ES-I3 (cell line): Measurements from ENCODE around the gene PSAP.

Source experiments
- H3K36me3 ChIP-seq: 2 replicates; pipeline ENCODE4 v1.6.1; 2013; ENCODE audit warnings: mild to moderate bottlenecking, low read length, control low read depth, moderate library complexity; ENCODE audit not compliant: insufficient read depth
- H3K4me1 ChIP-seq: 2 replicates; pipeline ENCODE4 v1.6.1; 2013; ENCODE audit warnings: mild to moderate bottlenecking, control low read depth, low read length; ENCODE audit not compliant: insufficient read depth
- H3K9ac ChIP-seq: 2 replicates; pipeline ENCODE4 v1.6.1; 2013; ENCODE audit warnings: low read depth, mild to moderate bottlenecking, low read length, moderate library complexity
- H3K9me3 ChIP-seq: 2 replicates; pipeline ENCODE4 v1.6.1; 2013; ENCODE audit warnings: mild to moderate bottlenecking, low read length, moderate library complexity; ENCODE audit not compliant: control insufficient read depth, insufficient read depth

PSAP gene

DNA sequence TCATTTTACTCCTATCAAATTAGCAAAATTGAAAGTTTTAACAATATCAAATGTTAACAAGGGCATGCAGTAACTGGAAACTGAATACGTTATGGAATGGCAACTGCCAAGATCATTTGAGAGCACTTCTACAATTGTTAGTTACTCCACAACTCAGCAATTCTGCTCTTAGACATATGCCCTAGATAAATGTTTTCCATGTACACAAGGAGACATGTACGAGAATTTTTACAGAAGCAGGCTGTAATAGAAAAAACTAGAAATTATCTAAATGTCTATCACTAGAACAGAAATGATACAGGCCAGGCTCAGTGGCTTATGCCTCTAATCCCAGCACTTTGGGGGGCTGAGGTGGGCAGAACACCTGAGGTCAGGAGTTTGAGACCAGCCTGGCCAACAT is 7.0 kb downstream of the PSAP start:
- peaks cover 21% of the 10 kb centered on the region for H3K4me1 ChIP-seq
- no peak overlapping the region for H3K9ac ChIP-seq
- no peaks in the 10 kb centered on the region for H3K36me3 ChIP-seq
- H3K9me3 ChIP-seq: no peaks in the 10 kb centered on the region

DNA sequence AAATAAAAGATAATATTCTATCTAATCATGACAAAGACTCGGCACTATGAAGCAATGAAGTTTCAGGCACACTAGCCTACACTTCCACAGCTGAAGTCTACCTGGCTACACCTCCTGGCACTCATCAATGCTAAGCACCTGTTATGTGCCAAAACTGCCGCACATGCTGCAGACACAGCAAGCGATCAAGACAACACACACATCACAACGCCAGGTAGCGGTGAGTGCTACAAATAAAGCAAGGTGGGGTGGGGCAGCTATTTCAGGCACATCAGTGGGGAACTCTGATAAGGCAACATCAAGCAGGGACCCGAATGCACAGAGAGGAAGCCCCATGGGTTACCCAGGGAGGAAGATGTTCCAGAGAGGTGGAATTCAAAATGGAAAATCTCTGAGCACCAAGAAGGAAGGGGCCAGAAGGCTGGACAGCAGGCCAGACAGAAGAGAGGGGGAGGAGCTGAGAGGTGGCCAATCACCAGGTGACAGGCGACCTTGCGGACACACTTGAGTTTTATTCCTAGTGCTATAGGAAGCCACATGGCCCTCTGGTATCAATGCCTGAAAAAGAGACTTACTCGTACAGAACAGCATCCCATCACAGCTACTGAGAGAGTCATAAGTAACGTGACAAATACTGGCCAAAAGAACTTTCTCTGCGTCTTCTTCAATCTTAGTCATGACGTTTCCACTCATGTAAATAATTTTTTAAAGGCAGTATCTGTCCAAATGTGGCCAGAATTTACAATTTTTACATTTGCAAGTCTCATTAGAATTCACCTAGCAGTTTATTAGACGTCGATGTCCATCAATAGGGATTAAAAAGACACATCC is 8.0 kb downstream of the PSAP start:
- Histone ChIP-seq H3K36me3 (no peaks in the 10 kb centered on the region), H3K9ac (no peak overlapping the region), H3K4me1 (peaks cover 19% of the 10 kb centered on the region), H3K9me3 (no peaks in the 10 kb centered on the region)

DNA sequence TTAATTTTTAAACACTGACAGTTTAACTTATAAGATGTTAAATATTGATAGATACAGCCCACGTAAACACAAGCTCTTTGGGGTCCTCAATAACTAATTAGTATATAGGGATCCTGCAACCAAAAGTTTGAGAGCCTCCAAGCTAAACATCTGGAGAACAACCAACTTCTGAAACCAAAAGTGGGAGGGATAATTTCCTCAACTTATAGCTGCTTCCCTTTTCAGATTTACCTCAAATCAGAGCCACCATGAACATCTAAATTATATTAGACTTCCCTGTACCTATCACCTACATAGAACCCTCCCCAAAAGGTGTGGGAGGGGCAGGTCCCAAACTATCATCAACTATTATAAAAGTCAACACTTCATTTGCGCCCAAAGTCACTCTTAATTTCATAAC is 8.6 kb downstream of the PSAP start:
- H3K4me1 ChIP-seq: peaks cover 24% of the 10 kb centered on the region
- no peaks in the 10 kb centered on the region for H3K9me3 ChIP-seq
- no peaks in the 10 kb centered on the region for H3K36me3 ChIP-seq
- no peak overlapping the region for H3K9ac ChIP-seq

DNA sequence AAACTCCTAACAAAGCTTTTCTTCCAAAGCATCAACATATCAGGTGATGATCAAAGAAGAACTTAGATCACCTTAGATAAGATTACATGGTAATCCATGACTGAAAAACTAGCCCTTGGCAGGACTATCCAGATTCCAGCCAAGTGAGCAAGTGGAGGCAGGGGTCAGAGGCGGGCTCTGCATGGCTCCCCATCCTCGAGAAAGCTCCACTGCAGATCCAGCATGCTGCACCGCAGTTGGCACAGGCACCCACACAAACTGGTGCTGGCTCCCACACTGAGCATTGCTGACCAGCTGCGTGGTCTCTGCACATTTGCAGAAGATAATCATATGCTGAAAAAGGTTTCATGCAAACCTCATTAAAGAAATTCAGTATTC is 10.1 kb downstream of the PSAP start:
- H3K9ac ChIP-seq: no peak overlapping the region

DNA sequence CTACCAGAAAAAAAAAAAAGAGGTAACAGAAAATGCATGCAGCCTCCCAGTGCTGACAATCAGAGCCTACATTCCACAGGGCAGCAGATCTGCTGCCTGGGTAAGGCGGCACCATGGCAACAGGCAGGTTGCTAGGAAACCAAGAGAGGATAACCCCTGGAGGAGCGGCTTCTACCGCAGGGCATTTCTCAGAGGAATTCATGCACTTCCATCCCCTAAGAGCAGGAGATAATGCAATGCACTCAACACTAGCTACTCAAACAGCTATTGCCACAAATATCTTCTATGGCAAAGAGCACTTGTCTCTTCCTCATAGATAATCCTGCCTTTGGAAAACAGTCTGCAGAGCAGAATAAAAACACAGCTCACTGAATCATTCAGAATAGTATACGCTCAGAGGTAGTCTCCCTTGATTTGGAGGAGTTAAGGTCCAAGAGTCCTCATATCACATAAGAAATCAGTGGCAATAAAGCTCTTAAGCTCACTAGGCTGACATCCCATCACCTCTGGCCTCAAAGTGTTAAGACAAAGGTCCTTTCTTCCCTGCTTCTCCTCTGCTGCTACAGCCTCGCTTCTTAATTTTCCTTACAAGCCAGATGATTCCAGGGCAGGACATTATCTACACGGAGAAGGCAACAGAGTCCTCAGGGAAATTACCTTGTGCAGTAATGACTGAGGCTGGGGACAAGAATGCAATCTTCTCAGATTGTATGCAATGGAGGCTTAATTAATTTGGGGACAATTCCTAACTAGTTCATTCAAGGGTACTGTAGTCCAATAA is 10.7 kb downstream of the PSAP start:
- Histone ChIP-seq H3K9ac (no peak overlapping the region), H3K4me1 (peaks cover 39% of the 10 kb centered on the region), H3K36me3 (no peaks in the 10 kb centered on the region), H3K9me3 (no peaks in the 10 kb centered on the region)

More for the DNA sequence above, 10.1 kb downstream of the PSAP start:
- Histone ChIP-seq H3K4me1 (peaks cover 37% of the 10 kb centered on the region), H3K36me3 (no peaks in the 10 kb centered on the region), H3K9me3 (no peaks in the 10 kb centered on the region)

DNA sequence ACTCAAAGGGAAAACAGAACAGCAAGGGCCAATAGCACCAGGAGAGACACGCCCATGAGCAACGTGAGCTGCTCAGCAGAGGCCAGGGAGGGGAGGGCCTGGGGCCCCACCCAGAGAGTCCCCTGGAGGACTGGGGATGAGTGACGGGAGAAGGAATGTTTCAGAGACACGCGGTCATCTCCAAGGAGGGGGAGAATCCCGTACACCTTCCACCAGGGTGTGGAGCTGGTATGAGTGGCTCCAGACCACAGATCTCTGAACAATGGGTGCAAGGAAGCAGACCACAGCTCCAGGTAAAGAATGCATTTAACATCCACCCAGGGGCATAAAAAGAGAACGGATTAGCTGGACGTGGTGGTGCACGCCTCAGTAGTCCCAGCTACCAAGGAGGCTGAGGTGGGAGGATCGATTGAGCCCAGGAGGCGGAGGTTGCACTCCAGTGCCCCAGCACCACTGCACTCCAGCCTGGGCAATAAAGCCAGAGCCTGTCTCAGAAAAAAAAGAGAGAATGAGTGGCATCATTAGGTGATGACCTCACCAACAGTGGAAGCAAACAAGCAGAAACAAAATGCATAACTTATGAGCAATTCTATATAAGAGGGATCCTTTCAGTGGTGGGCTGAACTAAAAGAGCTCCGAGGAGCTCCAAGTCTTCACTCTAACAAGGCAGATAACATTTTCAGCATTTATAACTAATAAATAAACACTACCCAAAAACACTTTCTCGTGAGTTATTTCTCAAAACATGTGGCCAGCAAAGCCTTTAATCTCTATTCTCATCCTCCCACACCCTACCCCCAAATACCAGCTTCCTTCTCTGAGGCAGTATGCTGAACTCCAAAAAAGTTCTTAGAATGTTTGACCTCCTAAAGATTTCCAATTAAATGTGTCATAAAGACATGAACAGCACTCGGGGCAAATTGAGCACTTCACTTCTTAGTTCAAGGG is 12.5 kb downstream of the PSAP start:
- peaks cover 39% of the 10 kb centered on the region for H3K4me1 ChIP-seq
- no peaks in the 10 kb centered on the region for H3K9me3 ChIP-seq
- no peak overlapping the region for H3K9ac ChIP-seq
- no peaks in the 10 kb centered on the region for H3K36me3 ChIP-seq

DNA sequence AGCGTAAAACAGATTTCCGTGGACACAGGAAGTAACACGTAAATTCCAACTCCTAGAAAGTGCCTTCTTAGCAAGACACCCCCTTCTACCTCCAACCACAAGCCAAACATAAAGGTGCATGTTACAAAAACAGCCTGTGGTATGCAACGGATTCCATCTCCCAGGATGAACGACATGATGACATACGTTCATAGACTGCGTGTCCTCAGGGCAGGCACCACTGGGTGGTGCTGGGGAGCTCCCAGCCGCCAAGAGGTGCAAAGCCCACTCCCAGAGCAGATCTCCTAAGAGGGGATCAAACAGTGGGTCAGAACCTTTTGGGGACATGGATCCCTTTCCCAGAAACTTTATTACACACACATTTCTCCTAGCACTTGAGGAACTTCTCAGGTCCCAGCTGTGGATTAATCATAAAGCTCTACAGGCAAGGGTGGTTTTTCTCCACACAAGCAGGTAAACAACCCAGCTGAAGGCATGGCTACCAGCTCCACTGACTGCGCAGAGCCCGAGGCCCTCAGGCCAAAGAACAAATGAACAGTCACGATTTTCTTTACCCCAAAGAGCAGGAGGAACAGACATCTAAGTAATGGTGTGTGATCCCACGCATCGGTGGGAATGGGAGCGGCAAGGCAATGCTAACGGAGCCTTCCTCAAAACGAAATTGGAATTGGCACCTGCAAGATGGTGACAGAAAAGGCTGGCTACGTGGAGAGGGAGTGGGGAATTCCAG is 13.8 kb downstream of the PSAP start:
- no peak overlapping the region for H3K9ac ChIP-seq

DNA sequence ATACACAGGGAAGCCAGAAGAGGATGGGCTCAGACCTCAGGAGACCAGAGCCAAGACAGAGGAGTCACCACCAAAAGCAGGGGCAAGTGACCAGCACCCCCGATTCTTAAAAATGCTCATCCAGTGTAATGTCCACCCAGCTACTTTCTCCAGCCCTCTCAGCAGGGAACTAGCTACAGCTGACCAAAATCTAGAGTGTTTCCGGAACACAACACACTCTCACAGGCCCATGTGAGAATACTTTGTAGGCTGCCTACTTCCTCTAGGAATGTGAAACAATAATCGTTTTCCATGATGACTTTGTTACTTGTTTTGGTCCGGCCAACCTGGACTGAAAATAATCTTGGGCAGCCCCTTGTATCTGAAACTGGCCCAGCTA is 14.5 kb downstream of the PSAP start:
- Histone ChIP-seq H3K9ac (no peak overlapping the region), H3K4me1 (peaks cover 39% of the 10 kb centered on the region), H3K36me3 (peaks cover under 1% of the 10 kb centered on the region; the same call in 1 of the 2 replicates), H3K9me3 (no peaks in the 10 kb centered on the region)

More for the DNA sequence above, 13.8 kb downstream of the PSAP start:
- Histone ChIP-seq H3K36me3 (no peaks in the 10 kb centered on the region), H3K9me3 (no peaks in the 10 kb centered on the region), H3K4me1 (peaks cover 39% of the 10 kb centered on the region)

DNA sequence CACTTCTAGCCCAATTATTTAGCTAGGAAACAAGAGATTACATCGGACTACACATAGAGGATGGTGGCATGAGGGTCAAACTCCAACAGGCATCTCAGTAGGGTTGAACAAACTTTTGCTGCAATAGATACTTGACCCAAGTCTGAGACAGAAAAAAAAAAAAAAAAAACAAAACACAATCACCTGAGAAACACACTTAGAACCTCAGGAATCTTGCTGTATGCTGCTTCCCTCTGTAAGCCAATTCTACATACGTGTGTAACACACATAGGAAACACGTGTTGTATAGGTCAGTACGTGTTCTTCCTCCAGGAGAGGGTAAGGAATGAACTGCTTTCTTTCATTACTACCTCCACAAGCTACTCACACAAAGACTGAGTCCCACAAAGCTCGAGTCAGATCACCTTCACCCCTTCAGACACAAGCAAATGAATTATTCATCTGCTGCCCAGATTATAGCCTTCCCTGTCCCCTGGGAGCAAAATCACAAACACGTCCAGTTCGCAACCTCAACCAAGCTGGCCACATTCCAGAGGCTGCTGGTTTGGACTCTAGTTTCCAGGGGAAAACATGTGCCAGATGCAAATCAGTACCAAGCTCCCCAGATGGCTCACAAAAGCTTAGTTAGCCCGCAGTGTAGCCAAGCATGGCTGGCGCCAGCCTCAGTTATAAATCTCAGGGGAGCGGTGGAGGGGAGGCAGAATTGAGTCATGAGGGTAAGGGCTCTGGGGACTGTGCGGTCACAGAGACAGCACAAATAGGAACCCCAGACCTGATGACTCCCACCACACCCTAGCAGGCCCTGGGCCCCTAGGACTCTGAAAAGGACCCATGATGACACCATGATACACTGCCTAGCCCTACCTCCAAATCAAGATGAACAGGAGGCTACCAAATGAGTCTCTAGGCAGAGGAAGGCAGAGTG is 15.1 kb downstream of the PSAP start:
- no peaks in the 10 kb centered on the region for H3K9me3 ChIP-seq
- peaks cover 7% of the 10 kb centered on the region for H3K36me3 ChIP-seq
- H3K4me1 ChIP-seq: peaks cover 39% of the 10 kb centered on the region
- no peak overlapping the region for H3K9ac ChIP-seq

DNA sequence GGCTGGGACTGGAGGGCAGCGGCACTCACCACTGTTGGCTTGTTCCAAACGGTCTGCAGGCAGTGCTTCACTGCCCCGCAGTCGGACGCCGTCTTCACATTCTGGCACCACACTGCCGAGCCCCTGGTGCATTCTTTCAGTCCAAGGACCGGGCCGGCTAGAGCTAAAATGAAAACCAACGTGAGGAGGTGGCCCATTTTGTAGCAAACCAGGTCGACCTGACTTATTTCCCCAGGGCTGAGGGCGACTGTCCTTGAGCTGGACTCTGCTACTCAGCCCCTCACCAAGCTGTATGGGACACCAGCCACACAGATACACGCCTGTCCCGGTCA is 16.7 kb downstream of the PSAP start:
- Histone ChIP-seq H3K4me1 (peaks cover 29% of the 10 kb centered on the region; the same call in 1 of the 2 replicates), H3K36me3 (peaks cover 17% of the 10 kb centered on the region), H3K9me3 (no peaks in the 10 kb centered on the region), H3K9ac (no peak overlapping the region)

DNA sequence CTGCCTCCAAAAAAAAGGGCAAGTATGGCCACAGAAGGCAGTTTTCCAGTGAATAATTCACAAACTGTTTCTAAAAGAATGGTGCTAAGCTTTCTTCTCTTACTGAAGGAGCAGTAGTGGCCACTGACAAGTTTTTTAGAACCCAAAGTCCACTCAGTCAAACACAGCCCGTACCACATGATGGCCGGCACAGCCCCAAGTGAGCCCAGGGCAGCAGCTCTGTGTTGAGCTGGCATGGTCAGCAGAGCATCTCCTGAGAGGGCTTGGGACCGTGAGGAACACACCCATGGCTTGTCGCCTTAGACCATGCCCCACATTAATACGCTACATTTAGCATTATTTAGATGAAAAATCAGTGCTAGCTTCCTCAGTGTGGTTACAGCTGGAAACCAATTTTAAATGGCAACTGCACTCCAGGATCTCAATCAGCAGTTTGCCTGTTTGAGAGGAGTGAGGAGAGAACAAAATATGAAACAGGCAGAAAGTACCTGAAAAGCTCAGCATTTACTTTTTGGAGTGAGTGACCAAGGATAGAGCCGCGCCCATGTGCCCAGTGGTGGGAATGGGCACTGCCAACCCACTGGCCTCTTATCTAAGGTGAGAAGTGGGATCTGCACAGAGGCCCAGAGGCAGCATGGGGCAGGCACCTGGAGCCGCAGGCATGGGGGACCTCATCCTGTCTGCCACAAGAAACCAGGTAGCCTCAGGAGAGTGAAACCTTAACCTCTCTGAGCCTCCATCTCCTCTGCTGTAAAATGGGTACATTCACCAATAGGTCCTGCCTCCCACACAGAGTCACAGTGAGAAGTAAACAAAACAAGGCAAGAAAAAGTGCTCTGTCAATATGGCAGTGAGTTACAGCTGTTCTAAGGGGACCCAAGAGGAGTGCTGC is 17.4 kb downstream of the PSAP start:
- Histone ChIP-seq H3K9me3 (no peaks in the 10 kb centered on the region), H3K4me1 (peaks cover 28% of the 10 kb centered on the region; the same call in 1 of the 2 replicates), H3K36me3 (peaks cover 23% of the 10 kb centered on the region), H3K9ac (no peak overlapping the region)

DNA sequence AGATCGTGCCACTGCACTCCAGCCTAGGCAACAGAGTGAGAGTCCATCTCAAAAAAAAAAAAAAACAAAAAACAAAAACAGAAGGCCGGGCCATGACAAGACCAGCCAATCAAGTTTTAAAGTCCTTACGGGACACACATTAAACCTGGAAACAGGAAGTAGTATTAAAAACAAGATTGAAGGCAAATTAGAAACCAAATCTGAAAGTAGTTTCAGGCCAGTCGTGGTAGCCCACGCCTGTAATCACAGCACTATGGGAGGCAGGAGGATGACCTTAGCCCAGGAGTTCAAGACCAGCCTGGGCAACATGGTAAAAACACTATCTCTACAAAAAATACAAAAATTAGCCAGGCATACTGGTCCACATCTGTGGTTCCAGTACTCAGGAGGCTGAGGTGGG is 18.1 kb downstream of the PSAP start:
- Histone ChIP-seq H3K4me1 (peaks cover 21% of the 10 kb centered on the region; the same call in 1 of the 2 replicates), H3K36me3 (peaks cover 25% of the 10 kb centered on the region), H3K9ac (no peak overlapping the region), H3K9me3 (no peaks in the 10 kb centered on the region)
